ENCODE data around the gene FAM43B. TPM values are rescaled to one million over a fixed set of nuclear protein-coding genes. Genes with fewer than 3 reads are reported as not detected.

FAM43B gene
- total RNA-seq, 2 experiments from 2014 or later: not detected

- POLR2A ChIA-PET: no interaction called here
- TF ChIP-seq CTCF (IDR thresholded peaks at IDR 0.05): peak; percentile 32
Measured at GRCh38 chr1:20574686-20575540, 22.5 kb downstream of the FAM43B start.

GRCh38 chr1:20575541-20576336, 23.4 kb downstream of the FAM43B start:
- Mint-ChIP-seq H3K9me3 (peaks cover 4% of the 10 kb centered on the region), H3K27me3 (peaks cover 38% of the 10 kb centered on the region), H3K4me3 (no peak overlapping the region), H3K27ac (no peak overlapping the region), H3K36me3 (ENCODE audit: low read depth) (no peaks in the 10 kb centered on the region), H3K4me1 (ENCODE audit: low read depth) (no peaks in the 10 kb centered on the region)
- Histone ChIP-seq H3K4me3 (ENCODE audit: low read length) (no peak overlapping the region), H3K36me3 (ENCODE audit: insufficient read depth, low read length) (no peaks in the 10 kb centered on the region), H3K9me3 (ENCODE audit: control insufficient read depth in 1 of 2, insufficient read depth in 1 of 2, low read length in 2 of 2) (peaks cover 0 to 15% of the 10 kb centered on the region in 2 experiments), H3K4me1 (ENCODE audit: insufficient read depth, low read length) (no peaks in the 10 kb centered on the region), H3K27me3 (ENCODE audit: control insufficient read depth in 1 of 2, insufficient read depth in 2 of 2, low read length in 2 of 2) (peaks cover 10 to 12% of the 10 kb centered on the region in 2 experiments), H3K27ac (ENCODE audit: low read depth in 1 of 2, low read length in 2 of 2) (no peak overlapping the region)
- no peak for TF ChIP-seq CTCF (IDR thresholded peaks at IDR 0.05)
- ChIA-PET CTCF (interaction anchor here (0.7 to 1.1 kb wide), 2 partner anchors 58 to 778 kb away, joined by 5 to 7 read pairs; partner anchors contain the start of gene PINK1), POLR2A (no interaction called here)
- DNase-seq: no peak
- intact Hi-C loops (cut with DNase I, micrococcal nuclease): no loop called here
- ATAC-seq (ENCODE audit: poor library complexity): no peak

More at GRCh38 chr1:20574686-20575540, 22.5 kb downstream of the FAM43B start:
- peaks cover 43% of the 10 kb centered on the region for H3K27me3 Mint-ChIP-seq
- intact Hi-C loops (cut with DNase I, micrococcal nuclease): no loop called here
- peaks cover 0 to 14% of the 10 kb centered on the region in 2 experiments for H3K9me3 ChIP-seq (ENCODE audit: control insufficient read depth in 1 of 2, insufficient read depth in 1 of 2, low read length in 2 of 2)
- peaks cover 4% of the 10 kb centered on the region for H3K9me3 Mint-ChIP-seq
- peaks cover 10 to 12% of the 10 kb centered on the region in 2 experiments for H3K27me3 ChIP-seq (ENCODE audit: control insufficient read depth in 1 of 2, insufficient read depth in 2 of 2, low read length in 2 of 2)
- H3K4me3 ChIP-seq (ENCODE audit: low read length): no peak overlapping the region
- H3K4me1 Mint-ChIP-seq (ENCODE audit: low read depth): no peaks in the 10 kb centered on the region
- no peaks in the 10 kb centered on the region for H3K36me3 ChIP-seq (ENCODE audit: insufficient read depth, low read length)
- H3K27ac Mint-ChIP-seq: no peak overlapping the region
- CTCF ChIA-PET: interaction anchor here (0.6 to 1.1 kb wide), 2 partner anchors 9 to 59 kb away, joined by 3 to 5 read pairs; partner anchors contain the start of gene PINK1
- H3K36me3 Mint-ChIP-seq (ENCODE audit: low read depth): no peaks in the 10 kb centered on the region
- H3K4me3 Mint-ChIP-seq: no peak overlapping the region
- DNase-seq (peak; percentile 7 to 72 (median 40)), ATAC-seq (ENCODE audit: poor library complexity) (peak; percentile 39)
- no peaks in the 10 kb centered on the region for H3K4me1 ChIP-seq (ENCODE audit: insufficient read depth, low read length)
- no peak overlapping the region for H3K27ac ChIP-seq (ENCODE audit: low read depth in 1 of 2, low read length in 2 of 2)

- H3K4me1 ChIP-seq (ENCODE audit: insufficient read depth, low read length): no peaks in the 10 kb centered on the region
- Mint-ChIP-seq H3K36me3 (ENCODE audit: low read depth) (no peaks in the 10 kb centered on the region), H3K4me1 (ENCODE audit: low read depth) (no peaks in the 10 kb centered on the region), H3K27me3 (peaks cover 25% of the 10 kb centered on the region), H3K4me3 (no peak overlapping the region), H3K9me3 (no peaks in the 10 kb centered on the region), H3K27ac (no peak overlapping the region)
- peaks cover 0 to 10% of the 10 kb centered on the region in 2 experiments for H3K9me3 ChIP-seq (ENCODE audit: control insufficient read depth in 1 of 2, insufficient read depth in 1 of 2, low read length in 2 of 2)
- intact Hi-C loops (cut with DNase I, micrococcal nuclease): no loop called here
- no peak overlapping the region for H3K27ac ChIP-seq (ENCODE audit: low read depth in 1 of 2, low read length in 2 of 2)
- ChIA-PET CTCF (no interaction called here), POLR2A (no interaction called here)
- ATAC-seq (ENCODE audit: poor library complexity) (no peak), DNase-seq (no peak)
- no peaks in the 10 kb centered on the region for H3K36me3 ChIP-seq (ENCODE audit: insufficient read depth, low read length)
- peaks cover 4 to 12% of the 10 kb centered on the region in 2 experiments for H3K27me3 ChIP-seq (ENCODE audit: control insufficient read depth in 1 of 2, insufficient read depth in 2 of 2, low read length in 2 of 2)
- H3K4me3 ChIP-seq (ENCODE audit: low read length): no peak overlapping the region
- no peak for TF ChIP-seq CTCF (IDR thresholded peaks at IDR 0.05)
Measured at GRCh38 chr1:20578062-20578461, 25.7 kb downstream of the FAM43B start.

All from CD4-positive, alpha-beta T cell (primary cell).